ENCODE measurements around the gene CASP7.
"Not testable (repeated sequence)": the region's sequence is repeated elsewhere in the genome, so short reads cannot be mapped to it uniquely, and the experiment has no call there.

The CASP7 gene

GRCh38 chr10:113754768-113755167, 75.1 kb downstream of the CASP7 start:
- DNase-seq: no peak

GRCh38 chr10:113756940-113757543, 77.3 kb downstream of the CASP7 start:
- DNase-seq: no peak

GRCh38 chr10:113762083-113762482, 82.4 kb downstream of the CASP7 start:
- DNase-seq: no peak

- no peak for DNase-seq
Observed at GRCh38 chr10:113764582-113764981, 84.9 kb downstream of the CASP7 start.

GRCh38 chr10:113765910-113766309, 86.2 kb downstream of the CASP7 start:
- no peak for DNase-seq

- no peak for DNase-seq
Observed at GRCh38 chr10:113767222-113767621, 87.5 kb downstream of the CASP7 start.

- no peak for DNase-seq
Observed at GRCh38 chr10:113770346-113770745, 90.6 kb downstream of the CASP7 start.

GRCh38 chr10:113771131-113771530, 91.4 kb downstream of the CASP7 start:
- not testable (repeated sequence) for DNase-seq

- no peak for DNase-seq
Observed at GRCh38 chr10:113775686-113776294, 96.1 kb downstream of the CASP7 start.

- no peak for DNase-seq
Observed at GRCh38 chr10:113776553-113776952, 96.8 kb downstream of the CASP7 start.
